Thyroid gland (tissue), 4 donors: ENCODE data around the gene TCF12.

Experiments
- POLR2A ChIP-seq, 2 donors: fragments of 450-650 bp; IDR thresholded peaks; one replicate each; pipeline ENCODE4 v1.6.1; 2017; ENCODE audit warnings: antibody characterized with exemption in 2 of 2, mild to moderate bottlenecking in 2 of 2, moderate library complexity in 1 of 2
- TF ChIP-seq, protein P1 (sequence below), 6 experiments: fragments of 200-600 bp in 3 of 6; fragments of 450-650 bp in 3 of 6; sonication (generic) in 3 of 6; IDR thresholded peaks; one replicate each; pipeline ENCODE4 v1.5.1; 2016 to 2019; ENCODE audit warnings: antibody characterized with exemption in 6 of 6, mild to moderate bottlenecking in 2 of 6, inconsistent platforms in 1 of 6, moderate library complexity in 1 of 6

DNA sequence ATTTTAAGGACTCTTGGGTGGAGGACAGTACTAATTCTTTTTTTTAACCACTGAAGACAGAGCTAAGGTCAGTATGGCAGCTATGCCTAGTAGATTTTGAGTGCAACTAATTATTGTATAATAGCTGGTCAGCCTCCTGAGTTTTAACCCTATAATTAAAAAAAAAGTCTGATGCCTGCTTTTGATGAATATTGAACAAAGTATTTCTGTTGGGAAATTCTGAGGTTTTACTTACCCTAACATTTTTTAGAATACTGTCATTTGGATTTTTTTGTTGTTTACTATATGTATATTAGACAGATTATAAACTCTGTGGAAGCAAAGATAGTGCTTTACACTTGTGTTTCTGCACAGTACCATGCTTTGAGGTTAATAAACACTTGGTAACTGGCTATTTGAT, 20.8 kb downstream of the TCF12 start:
- TF ChIP-seq POLR2A (IDR thresholded peaks at IDR 0.05), result no peak
- TF ChIP-seq, protein P1, sequence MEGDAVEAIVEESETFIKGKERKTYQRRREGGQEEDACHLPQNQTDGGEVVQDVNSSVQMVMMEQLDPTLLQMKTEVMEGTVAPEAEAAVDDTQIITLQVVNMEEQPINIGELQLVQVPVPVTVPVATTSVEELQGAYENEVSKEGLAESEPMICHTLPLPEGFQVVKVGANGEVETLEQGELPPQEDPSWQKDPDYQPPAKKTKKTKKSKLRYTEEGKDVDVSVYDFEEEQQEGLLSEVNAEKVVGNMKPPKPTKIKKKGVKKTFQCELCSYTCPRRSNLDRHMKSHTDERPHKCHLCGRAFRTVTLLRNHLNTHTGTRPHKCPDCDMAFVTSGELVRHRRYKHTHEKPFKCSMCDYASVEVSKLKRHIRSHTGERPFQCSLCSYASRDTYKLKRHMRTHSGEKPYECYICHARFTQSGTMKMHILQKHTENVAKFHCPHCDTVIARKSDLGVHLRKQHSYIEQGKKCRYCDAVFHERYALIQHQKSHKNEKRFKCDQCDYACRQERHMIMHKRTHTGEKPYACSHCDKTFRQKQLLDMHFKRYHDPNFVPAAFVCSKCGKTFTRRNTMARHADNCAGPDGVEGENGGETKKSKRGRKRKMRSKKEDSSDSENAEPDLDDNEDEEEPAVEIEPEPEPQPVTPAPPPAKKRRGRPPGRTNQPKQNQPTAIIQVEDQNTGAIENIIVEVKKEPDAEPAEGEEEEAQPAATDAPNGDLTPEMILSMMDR (IDR thresholded peaks at IDR 0.05), result no peak
